ENCODE results near the gene RPL36A.

Gene RPL36A

GRCh38 chrX:101417981-101418841, 27.4 kb downstream of the RPL36A start:
- TF ChIP-seq EZH2phosphoT487 (conservative IDR thresholded peaks at IDR 0.05; ENCODE audit: low read length), result no peak
- TF ChIP-seq, protein P1, sequence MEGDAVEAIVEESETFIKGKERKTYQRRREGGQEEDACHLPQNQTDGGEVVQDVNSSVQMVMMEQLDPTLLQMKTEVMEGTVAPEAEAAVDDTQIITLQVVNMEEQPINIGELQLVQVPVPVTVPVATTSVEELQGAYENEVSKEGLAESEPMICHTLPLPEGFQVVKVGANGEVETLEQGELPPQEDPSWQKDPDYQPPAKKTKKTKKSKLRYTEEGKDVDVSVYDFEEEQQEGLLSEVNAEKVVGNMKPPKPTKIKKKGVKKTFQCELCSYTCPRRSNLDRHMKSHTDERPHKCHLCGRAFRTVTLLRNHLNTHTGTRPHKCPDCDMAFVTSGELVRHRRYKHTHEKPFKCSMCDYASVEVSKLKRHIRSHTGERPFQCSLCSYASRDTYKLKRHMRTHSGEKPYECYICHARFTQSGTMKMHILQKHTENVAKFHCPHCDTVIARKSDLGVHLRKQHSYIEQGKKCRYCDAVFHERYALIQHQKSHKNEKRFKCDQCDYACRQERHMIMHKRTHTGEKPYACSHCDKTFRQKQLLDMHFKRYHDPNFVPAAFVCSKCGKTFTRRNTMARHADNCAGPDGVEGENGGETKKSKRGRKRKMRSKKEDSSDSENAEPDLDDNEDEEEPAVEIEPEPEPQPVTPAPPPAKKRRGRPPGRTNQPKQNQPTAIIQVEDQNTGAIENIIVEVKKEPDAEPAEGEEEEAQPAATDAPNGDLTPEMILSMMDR (IDR thresholded peaks at IDR 0.05; ENCODE audit: insufficient read depth, low read length, poor library complexity, severe bottlenecking), result no peak
- no peak overlapping the region for H2AFZ ChIP-seq (ENCODE audit: low read depth, low read length, severe bottlenecking)
- no peaks in the 10 kb centered on the region for H4K20me1 ChIP-seq (ENCODE audit: low read depth, low read length)
- no peak overlapping the region for H3K27ac ChIP-seq (ENCODE audit: low read depth, low read length)
- no peak overlapping the region for H3K9ac ChIP-seq (ENCODE audit: low read length)
- H3K36me3 ChIP-seq (ENCODE audit: low read length), result no peaks in the 10 kb centered on the region
- H3K9me3 ChIP-seq (ENCODE audit: insufficient read depth, low read length), result no peaks in the 10 kb centered on the region
- H3K4me3 ChIP-seq (ENCODE audit: insufficient read depth, low read length, poor library complexity, severe bottlenecking), result no peak overlapping the region
- no peaks in the 10 kb centered on the region for H3K27me3 ChIP-seq (ENCODE audit: low read length)
- H3K9me2 ChIP-seq (replicated peaks; ENCODE audit: insufficient read depth, low read length), result no peaks in the 10 kb centered on the region
- H3K79me2 ChIP-seq (ENCODE audit: insufficient read depth, low read length), result no peaks in the 10 kb centered on the region
- no peak overlapping the region for H3K4me2 ChIP-seq (ENCODE audit: low read depth, low read length, poor library complexity, severe bottlenecking)
- no peaks in the 10 kb centered on the region; the same call in 1 of the 2 replicates for H3F3A ChIP-seq (ENCODE audit: insufficient read depth)

DNA sequence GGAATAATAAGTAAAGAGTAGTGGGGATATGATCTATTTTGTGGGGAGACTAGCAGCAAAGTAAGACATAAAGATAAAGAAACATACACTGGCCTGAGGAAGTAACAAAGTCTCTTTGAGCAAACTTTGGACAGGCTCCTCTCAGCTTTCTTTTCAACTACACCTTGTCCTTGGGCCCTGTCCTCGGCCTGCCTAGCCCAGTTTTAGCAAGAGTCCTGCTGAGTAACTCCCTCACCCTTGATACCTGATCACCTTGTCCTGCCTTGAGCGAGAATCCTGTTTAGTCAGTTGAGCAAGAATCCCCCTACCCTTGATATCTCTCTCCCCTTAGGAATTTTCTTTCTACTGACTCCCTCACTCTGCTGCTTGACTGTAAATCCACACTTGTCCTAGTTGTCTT, 28.7 kb downstream of the RPL36A start:
- Histone ChIP-seq H3K79me2 (ENCODE audit: insufficient read depth, low read length) (no peaks in the 10 kb centered on the region), H3K27ac (ENCODE audit: low read depth, low read length) (no peak overlapping the region), H3K27me3 (ENCODE audit: low read length) (no peaks in the 10 kb centered on the region), H3K4me2 (ENCODE audit: low read depth, low read length, poor library complexity, severe bottlenecking) (no peak overlapping the region), H3F3A (ENCODE audit: insufficient read depth) (no peaks in the 10 kb centered on the region), H3K4me3 (ENCODE audit: insufficient read depth, low read length, poor library complexity, severe bottlenecking) (no peak overlapping the region), H4K20me1 (ENCODE audit: low read depth, low read length) (no peaks in the 10 kb centered on the region), H3K9me2 (replicated peaks; ENCODE audit: insufficient read depth, low read length) (no peaks in the 10 kb centered on the region), H3K9me3 (ENCODE audit: insufficient read depth, low read length) (no peaks in the 10 kb centered on the region), H3K36me3 (ENCODE audit: low read length) (no peaks in the 10 kb centered on the region), H3K9ac (ENCODE audit: low read length) (no peak overlapping the region), H2AFZ (ENCODE audit: low read depth, low read length, severe bottlenecking) (no peak overlapping the region)
- TF ChIP-seq, protein P1 (IDR thresholded peaks at IDR 0.05; ENCODE audit: insufficient read depth, low read length, poor library complexity, severe bottlenecking), result no peak
- no peak for TF ChIP-seq EZH2phosphoT487 (conservative IDR thresholded peaks at IDR 0.05; ENCODE audit: low read length)

GRCh38 chrX:101427954-101428353, 37.1 kb downstream of the RPL36A start:
- TF ChIP-seq EZH2phosphoT487 (conservative IDR thresholded peaks at IDR 0.05; ENCODE audit: low read length), result no peak
- Histone ChIP-seq H3F3A (ENCODE audit: insufficient read depth) (no peaks in the 10 kb centered on the region), H4K20me1 (ENCODE audit: low read depth, low read length) (no peaks in the 10 kb centered on the region), H3K4me3 (ENCODE audit: insufficient read depth, low read length, poor library complexity, severe bottlenecking) (no peak overlapping the region), H3K9me3 (ENCODE audit: insufficient read depth, low read length) (no peaks in the 10 kb centered on the region), H2AFZ (ENCODE audit: low read depth, low read length, severe bottlenecking) (no peak overlapping the region), H3K4me2 (ENCODE audit: low read depth, low read length, poor library complexity, severe bottlenecking) (no peak overlapping the region), H3K79me2 (ENCODE audit: insufficient read depth, low read length) (no peaks in the 10 kb centered on the region), H3K27me3 (ENCODE audit: low read length) (no peaks in the 10 kb centered on the region), H3K36me3 (ENCODE audit: low read length) (no peaks in the 10 kb centered on the region), H3K9ac (ENCODE audit: low read length) (no peak overlapping the region), H3K27ac (ENCODE audit: low read depth, low read length) (no peak overlapping the region), H3K9me2 (replicated peaks; ENCODE audit: insufficient read depth, low read length) (no peaks in the 10 kb centered on the region)

DNA sequence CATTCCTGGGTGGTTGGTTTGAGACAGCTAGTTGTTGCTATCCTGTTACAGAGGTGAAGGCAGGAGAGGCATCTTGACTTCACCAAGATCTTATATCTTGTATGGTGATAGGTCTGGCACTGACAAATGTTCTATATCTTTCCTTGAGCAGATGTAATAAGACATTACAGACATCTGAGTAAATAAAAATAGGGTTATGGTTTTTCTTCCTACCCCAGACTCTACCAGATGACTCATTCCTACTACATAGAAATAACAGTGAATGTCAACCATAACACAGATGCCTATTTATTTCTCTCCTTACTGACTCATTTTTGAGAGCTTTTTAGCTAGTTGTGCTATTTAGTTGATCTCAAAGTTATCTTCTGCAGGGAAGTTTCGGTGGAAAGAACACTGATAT, 39.1 kb downstream of the RPL36A start:
- Histone ChIP-seq H3K79me2 (ENCODE audit: insufficient read depth, low read length) (no peaks in the 10 kb centered on the region), H3K27ac (ENCODE audit: low read depth, low read length) (no peak overlapping the region), H3K4me2 (ENCODE audit: low read depth, low read length, poor library complexity, severe bottlenecking) (no peak overlapping the region), H3K36me3 (ENCODE audit: low read length) (no peaks in the 10 kb centered on the region), H4K20me1 (ENCODE audit: low read depth, low read length) (no peaks in the 10 kb centered on the region), H3F3A (ENCODE audit: insufficient read depth) (no peaks in the 10 kb centered on the region), H3K9ac (ENCODE audit: low read length) (no peak overlapping the region), H3K4me3 (ENCODE audit: insufficient read depth, low read length, poor library complexity, severe bottlenecking) (no peak overlapping the region), H2AFZ (ENCODE audit: low read depth, low read length, severe bottlenecking) (no peak overlapping the region), H3K9me3 (ENCODE audit: insufficient read depth, low read length) (no peaks in the 10 kb centered on the region), H3K27me3 (ENCODE audit: low read length) (no peaks in the 10 kb centered on the region), H3K9me2 (replicated peaks; ENCODE audit: insufficient read depth, low read length) (no peaks in the 10 kb centered on the region)
- TF ChIP-seq, protein P1 (IDR thresholded peaks at IDR 0.05; ENCODE audit: insufficient read depth, low read length, poor library complexity, severe bottlenecking), result no peak
- no peak for TF ChIP-seq EZH2phosphoT487 (conservative IDR thresholded peaks at IDR 0.05; ENCODE audit: low read length)
